Activated T-cell treated with anti-CD3 and anti-CD28 coated beads, Interleukin-2, amount 50 U/mL, for 48 hours (primary cell): ENCODE measurements around the gene MSI2.
"Not testable (repeated sequence)": the region's sequence is repeated elsewhere in the genome, so short reads cannot be mapped to it uniquely, and the experiment has no call there.

ENCODE experiments used
- DNase-seq, 2 experiments: peaks; one replicate each; pipeline ENCODE4 v3.0.0-alpha.2; 2020

The MSI2 gene

GRCh38 chr17:57609125-57609877, 353.0 kb downstream of the MSI2 start:
- no peak for DNase-seq

GRCh38 chr17:57609878-57610270, 353.6 kb downstream of the MSI2 start:
- DNase-seq: no peak

GRCh38 chr17:57612202-57613071, 356.1 kb downstream of the MSI2 start:
- no peak for DNase-seq

GRCh38 chr17:57614742-57615141, 358.4 kb downstream of the MSI2 start:
- no peak for DNase-seq

GRCh38 chr17:57615836-57616757, 359.8 kb downstream of the MSI2 start:
- no peak for DNase-seq

- no peak for DNase-seq
Observed at GRCh38 chr17:57617218-57617617, 360.9 kb downstream of the MSI2 start.

GRCh38 chr17:57619061-57619937, 363.0 kb downstream of the MSI2 start:
- no peak for DNase-seq

- no peak for DNase-seq
Observed at GRCh38 chr17:57620576-57620975, 364.3 kb downstream of the MSI2 start.

GRCh38 chr17:57621791-57622190, 365.5 kb downstream of the MSI2 start:
- DNase-seq: not testable (repeated sequence)

GRCh38 chr17:57622306-57622682, 366.0 kb downstream of the MSI2 start:
- DNase-seq: no peak

- DNase-seq: no peak
Observed at GRCh38 chr17:57622683-57623433, 366.5 kb downstream of the MSI2 start.

- DNase-seq: no peak
Observed at GRCh38 chr17:57623620-57624019, 367.3 kb downstream of the MSI2 start.

- no peak for DNase-seq
Observed at GRCh38 chr17:57624386-57624785, 368.1 kb downstream of the MSI2 start.

- no peak for DNase-seq
Observed at GRCh38 chr17:57625511-57625910, 369.2 kb downstream of the MSI2 start.

GRCh38 chr17:57625957-57626356, 369.6 kb downstream of the MSI2 start:
- no peak for DNase-seq

GRCh38 chr17:57626520-57627210, 370.3 kb downstream of the MSI2 start:
- DNase-seq: no peak

GRCh38 chr17:57627591-57627990, 371.3 kb downstream of the MSI2 start:
- no peak for DNase-seq

- no peak for DNase-seq
Observed at GRCh38 chr17:57628421-57628820, 372.1 kb downstream of the MSI2 start.

GRCh38 chr17:57629470-57629869, 373.1 kb downstream of the MSI2 start:
- DNase-seq: no peak

GRCh38 chr17:57629886-57630285, 373.6 kb downstream of the MSI2 start:
- no peak for DNase-seq

- no peak for DNase-seq
Observed at GRCh38 chr17:57630736-57631135, 374.4 kb downstream of the MSI2 start.
